Measurements from ENCODE around the gene CCDC141. TPM values are rescaled to one million over a fixed set of nuclear protein-coding genes. Genes with fewer than 3 reads are reported as not detected.

CCDC141 gene
- polyA plus RNA-seq, 1 donor from 2014 or later: 0.27 TPM

- Histone ChIP-seq H3K36me3 (ENCODE audit: insufficient read depth, low read length) (no peaks in the 10 kb centered on the region), H3K4me3 (ENCODE audit: low read length) (no peak overlapping the region), H3K27ac (ENCODE audit: low read length) (no peak overlapping the region), H3F3A (ENCODE audit: insufficient read depth, low read length, poor library complexity, severe bottlenecking) (no peaks in the 10 kb centered on the region), H3K4me2 (ENCODE audit: low read length) (no peak overlapping the region), H4K20me1 (ENCODE audit: insufficient read depth) (no peaks in the 10 kb centered on the region), H3K9me3 (ENCODE audit: low read length) (no peaks in the 10 kb centered on the region), H3K9ac (ENCODE audit: low read length) (no peak overlapping the region), H3K9me2 (ENCODE audit: insufficient read depth, low read length) (no peaks in the 10 kb centered on the region), H3K79me2 (replicated peaks; ENCODE audit: insufficient read depth, low read length) (no peaks in the 10 kb centered on the region), H2AFZ (ENCODE audit: low read depth, low read length) (no peak overlapping the region), H3K27me3 (ENCODE audit: insufficient read depth, low read depth, low read length) (no peaks in the 10 kb centered on the region)
- no peak for TF ChIP-seq CTCF (IDR thresholded peaks at IDR 0.05; ENCODE audit: poor library complexity, severe bottlenecking)
- TF ChIP-seq TAF1 (IDR thresholded peaks at IDR 0.05; ENCODE audit: low read depth): no peak
- TF ChIP-seq MXI1 (conservative IDR thresholded peaks at IDR 0.05; ENCODE audit: poor library complexity, severe bottlenecking): no peak
- TF ChIP-seq, protein P1, sequence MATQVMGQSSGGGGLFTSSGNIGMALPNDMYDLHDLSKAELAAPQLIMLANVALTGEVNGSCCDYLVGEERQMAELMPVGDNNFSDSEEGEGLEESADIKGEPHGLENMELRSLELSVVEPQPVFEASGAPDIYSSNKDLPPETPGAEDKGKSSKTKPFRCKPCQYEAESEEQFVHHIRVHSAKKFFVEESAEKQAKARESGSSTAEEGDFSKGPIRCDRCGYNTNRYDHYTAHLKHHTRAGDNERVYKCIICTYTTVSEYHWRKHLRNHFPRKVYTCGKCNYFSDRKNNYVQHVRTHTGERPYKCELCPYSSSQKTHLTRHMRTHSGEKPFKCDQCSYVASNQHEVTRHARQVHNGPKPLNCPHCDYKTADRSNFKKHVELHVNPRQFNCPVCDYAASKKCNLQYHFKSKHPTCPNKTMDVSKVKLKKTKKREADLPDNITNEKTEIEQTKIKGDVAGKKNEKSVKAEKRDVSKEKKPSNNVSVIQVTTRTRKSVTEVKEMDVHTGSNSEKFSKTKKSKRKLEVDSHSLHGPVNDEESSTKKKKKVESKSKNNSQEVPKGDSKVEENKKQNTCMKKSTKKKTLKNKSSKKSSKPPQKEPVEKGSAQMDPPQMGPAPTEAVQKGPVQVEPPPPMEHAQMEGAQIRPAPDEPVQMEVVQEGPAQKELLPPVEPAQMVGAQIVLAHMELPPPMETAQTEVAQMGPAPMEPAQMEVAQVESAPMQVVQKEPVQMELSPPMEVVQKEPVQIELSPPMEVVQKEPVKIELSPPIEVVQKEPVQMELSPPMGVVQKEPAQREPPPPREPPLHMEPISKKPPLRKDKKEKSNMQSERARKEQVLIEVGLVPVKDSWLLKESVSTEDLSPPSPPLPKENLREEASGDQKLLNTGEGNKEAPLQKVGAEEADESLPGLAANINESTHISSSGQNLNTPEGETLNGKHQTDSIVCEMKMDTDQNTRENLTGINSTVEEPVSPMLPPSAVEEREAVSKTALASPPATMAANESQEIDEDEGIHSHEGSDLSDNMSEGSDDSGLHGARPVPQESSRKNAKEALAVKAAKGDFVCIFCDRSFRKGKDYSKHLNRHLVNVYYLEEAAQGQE (IDR thresholded peaks at IDR 0.05; ENCODE audit: borderline replicate concordance): no peak
- no peak for TF ChIP-seq POLR2AphosphoS5 (IDR thresholded peaks at IDR 0.05)
- TF ChIP-seq EZH2 (IDR thresholded peaks at IDR 0.05; ENCODE audit: borderline replicate concordance, insufficient read depth, low read length, poor library complexity, severe bottlenecking): no peak
- TF ChIP-seq EP300 (conservative IDR thresholded peaks at IDR 0.05; ENCODE audit: poor library complexity, severe bottlenecking): no peak
- no peak for TF ChIP-seq SMC3 (conservative IDR thresholded peaks at IDR 0.05; ENCODE audit: poor library complexity)
- no peak for TF ChIP-seq RAD21 (conservative IDR thresholded peaks at IDR 0.05)
Observed at GRCh38 chr2:178997477-178997876, 52.5 kb downstream of the CCDC141 start.

DNA sequence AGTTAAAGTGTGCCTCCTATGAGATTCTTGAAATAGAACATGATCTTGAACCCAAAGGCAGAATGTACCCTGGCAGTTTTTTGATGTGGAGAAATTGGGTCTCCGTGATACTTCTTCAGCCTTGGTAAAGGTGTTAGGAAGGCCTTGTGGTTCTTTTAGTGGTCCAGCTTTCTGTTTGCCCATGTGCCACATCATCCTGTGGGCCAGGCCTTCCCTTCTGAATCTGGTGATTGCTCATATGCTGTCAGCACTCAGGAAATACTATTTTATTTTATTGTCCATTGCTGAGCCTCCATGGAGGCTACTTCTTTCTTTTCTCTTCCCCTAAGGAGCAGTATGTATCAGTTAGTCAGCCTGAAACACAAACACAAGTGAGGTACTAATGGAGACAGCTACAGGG, 52.9 kb downstream of the CCDC141 start:
- Histone ChIP-seq H3K27me3 (ENCODE audit: insufficient read depth, low read depth, low read length) (no peaks in the 10 kb centered on the region), H4K20me1 (ENCODE audit: insufficient read depth) (no peaks in the 10 kb centered on the region), H3K27ac (ENCODE audit: low read length) (no peak overlapping the region), H3K36me3 (ENCODE audit: insufficient read depth, low read length) (no peaks in the 10 kb centered on the region), H3K9me2 (ENCODE audit: insufficient read depth, low read length) (no peaks in the 10 kb centered on the region), H3K4me2 (ENCODE audit: low read length) (no peak overlapping the region), H3F3A (ENCODE audit: insufficient read depth, low read length, poor library complexity, severe bottlenecking) (no peaks in the 10 kb centered on the region), H3K4me3 (ENCODE audit: low read length) (no peak overlapping the region), H2AFZ (ENCODE audit: low read depth, low read length) (no peak overlapping the region), H3K9ac (ENCODE audit: low read length) (no peak overlapping the region), H3K79me2 (replicated peaks; ENCODE audit: insufficient read depth, low read length) (no peaks in the 10 kb centered on the region), H3K9me3 (ENCODE audit: low read length) (no peaks in the 10 kb centered on the region)
- TF ChIP-seq EP300 (conservative IDR thresholded peaks at IDR 0.05; ENCODE audit: poor library complexity, severe bottlenecking) (no peak), EZH2 (IDR thresholded peaks at IDR 0.05; ENCODE audit: borderline replicate concordance, insufficient read depth, low read length, poor library complexity, severe bottlenecking) (no peak), MXI1 (conservative IDR thresholded peaks at IDR 0.05; ENCODE audit: poor library complexity, severe bottlenecking) (no peak), POLR2AphosphoS5 (IDR thresholded peaks at IDR 0.05) (no peak), CTCF (IDR thresholded peaks at IDR 0.05; ENCODE audit: poor library complexity, severe bottlenecking) (no peak), TAF1 (IDR thresholded peaks at IDR 0.05; ENCODE audit: low read depth) (no peak), RAD21 (conservative IDR thresholded peaks at IDR 0.05) (no peak), SMC3 (conservative IDR thresholded peaks at IDR 0.05; ENCODE audit: poor library complexity) (no peak)
- TF ChIP-seq, protein P1 (IDR thresholded peaks at IDR 0.05; ENCODE audit: borderline replicate concordance): no peak

All from neural cell (in vitro differentiated cells).